DMS79 treated with DMSO at 0.1 percent for 48 hours (cell line): ENCODE results near the gene LTB4R.

Experiments
- DNase-seq: peaks from one replicate; lab custom pipeline; 2025; lab: John Stamatoyannopoulos, UW

The LTB4R gene

DNA sequence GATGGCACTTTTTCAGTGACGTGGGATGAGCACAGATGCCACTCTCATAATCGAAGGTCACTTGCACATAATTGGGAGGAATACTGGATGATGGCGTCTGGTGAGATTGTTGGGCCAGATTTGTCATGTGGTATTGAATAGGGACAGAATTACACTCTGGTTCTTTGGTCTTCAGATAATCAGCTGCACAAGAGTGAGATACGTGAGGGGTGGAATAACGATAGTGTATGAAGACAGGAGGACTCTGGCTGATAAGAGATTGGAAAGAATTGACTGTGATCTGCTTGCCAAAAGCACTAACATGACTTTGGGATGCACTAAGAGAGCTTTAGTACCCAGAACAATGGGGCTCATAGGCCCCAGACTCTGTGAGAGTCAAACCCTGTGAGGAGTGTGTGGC lies 32.9 kb upstream of the LTB4R start:
- no peak for DNase-seq

DNA sequence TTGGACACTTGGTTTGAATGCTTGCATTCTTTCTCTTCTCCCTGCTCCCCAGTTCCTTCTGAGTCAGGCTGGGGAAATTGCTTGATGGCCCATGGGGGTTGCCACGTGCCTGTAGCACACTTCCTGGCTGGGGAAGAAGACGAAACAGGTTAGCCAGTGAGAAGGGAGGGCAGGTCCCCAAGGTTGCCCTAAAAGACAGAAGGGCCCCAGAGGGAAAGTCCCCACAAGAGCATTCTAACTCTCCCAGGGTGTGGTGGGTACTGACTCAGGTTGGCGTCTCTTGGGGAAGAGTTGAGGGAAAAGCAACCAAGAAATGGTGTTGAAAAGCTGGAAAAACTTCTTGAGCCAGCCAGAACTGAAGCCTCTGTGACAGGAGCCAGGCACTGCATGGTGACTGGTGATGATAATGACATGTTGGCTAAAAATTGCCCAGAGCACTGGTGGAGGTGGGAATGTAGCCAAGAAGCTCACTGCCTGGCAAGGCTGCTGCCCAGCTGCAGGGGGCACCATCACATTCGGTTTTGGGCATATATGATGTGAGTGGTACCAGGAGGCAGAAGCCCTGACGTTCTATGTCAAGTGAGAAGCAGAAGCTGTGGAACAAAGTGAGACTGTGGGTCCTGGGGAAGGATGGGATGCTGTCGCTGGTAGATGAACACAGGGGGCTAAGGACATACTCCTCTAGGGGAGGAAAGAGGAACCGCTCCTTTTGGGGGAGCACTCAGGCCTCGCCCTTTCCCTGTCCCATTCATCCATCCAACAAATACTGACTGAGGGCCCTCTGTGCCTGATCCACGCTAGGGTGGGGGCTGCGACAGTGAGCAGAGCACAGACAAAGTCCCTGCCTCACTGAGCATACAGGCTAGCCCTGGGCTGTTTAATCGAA lies 31.8 kb upstream of the LTB4R start:
- no peak for DNase-seq

DNA sequence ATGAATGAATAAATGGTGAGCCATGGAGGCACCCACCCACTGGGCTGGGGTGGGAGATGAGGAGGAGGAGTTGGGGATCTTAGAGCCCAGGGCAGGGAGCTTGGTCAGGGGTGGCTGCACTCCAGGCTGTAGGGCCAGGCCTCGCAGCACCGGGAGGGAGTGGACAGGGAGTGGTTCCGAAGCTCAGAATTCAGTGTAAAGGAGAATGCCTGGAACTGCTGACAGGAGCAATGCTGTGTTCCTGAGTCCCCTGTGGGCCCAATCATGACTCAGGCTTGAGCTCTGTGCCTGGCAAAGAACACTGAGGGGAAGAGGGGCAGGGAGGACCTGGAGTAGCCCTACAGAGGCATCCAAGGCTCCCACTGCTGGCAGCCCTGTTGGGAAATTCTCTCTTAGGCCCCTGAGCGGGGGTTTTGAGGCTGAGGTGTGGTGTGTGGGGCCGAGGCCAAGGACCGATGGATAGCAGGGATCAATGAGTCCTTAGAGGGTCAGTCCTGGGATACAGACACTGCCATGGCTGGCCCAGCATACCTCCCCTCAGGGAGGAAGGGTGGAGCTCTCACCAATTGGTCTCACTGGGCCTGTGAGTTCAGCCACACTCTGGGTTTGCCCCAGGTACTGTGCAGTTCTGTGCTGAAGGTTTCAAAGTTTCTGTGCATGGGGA lies 30.4 kb upstream of the LTB4R start:
- DNase-seq: no peak

DNA sequence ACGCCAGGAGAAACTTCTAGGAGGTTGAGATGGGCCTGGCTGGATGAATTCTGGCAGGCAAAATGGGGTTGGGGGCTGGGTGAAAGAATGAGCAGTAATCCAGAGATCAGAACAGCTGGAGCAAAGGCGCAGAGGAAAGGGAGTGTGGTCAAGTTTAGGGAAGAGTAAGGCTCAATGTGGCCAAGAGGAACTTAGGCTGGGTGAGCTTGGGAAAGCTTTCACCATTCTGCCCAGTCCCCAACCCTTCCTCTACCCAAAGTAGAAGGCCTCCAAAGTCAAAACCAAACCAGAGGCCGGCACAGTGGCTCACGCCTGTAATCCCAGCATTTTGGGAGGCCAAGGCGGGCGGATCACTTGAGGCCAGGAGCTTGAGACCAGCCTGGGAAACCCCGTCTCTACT lies 29.7 kb upstream of the LTB4R start:
- no peak for DNase-seq

DNA sequence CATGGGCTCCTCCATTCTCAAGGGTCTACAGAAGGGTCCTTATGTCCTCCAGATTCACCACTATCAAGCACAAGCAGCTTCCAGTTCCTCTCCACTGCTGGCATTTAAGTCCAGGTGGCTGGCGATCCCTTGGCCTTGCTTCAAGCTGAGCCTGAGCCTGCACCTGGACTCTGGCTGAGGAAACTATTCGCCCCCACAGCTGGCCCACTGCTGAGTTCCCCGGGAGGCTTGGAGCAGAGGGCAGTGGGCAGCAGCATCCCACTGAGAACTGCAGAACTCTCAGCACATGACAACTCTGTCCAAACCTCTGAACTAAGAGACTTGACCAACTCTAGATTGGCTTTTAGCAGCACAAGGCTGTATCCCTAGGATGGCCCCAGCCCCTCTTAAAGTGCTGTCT lies 28.6 kb upstream of the LTB4R start:
- no peak for DNase-seq

DNA sequence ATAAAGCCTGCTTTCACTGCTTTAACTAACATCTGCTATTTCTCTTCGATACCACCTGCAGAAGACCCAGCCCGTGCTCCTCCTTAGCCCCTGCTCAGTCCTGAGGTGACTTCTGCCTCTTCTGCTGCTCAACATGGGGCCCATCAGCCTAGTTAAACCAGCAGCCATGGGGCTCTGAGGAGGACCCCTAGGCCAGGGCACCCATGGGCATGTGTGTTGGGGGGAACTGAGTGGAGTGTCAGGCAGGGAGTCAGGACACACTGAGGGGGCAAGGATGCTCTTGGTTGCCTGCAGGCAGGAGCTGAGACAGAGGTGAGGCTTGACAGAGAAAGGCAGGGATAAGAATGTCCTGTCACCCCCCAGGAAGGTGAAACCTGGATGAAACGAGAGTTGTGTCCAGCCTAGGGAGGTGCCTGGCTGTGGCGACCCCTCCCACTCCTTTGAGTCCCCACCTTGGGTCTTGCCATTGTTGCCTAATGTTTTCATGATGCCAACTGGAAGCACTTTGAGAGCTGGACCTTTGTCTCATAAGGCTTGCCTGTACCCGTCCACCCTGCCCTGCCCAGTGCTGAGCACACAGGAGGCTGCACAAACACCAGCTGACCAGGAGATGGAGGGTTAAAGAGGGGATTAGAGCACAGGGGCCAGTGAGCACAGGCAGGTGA lies 27.4 kb upstream of the LTB4R start:
- DNase-seq: no peak

DNA sequence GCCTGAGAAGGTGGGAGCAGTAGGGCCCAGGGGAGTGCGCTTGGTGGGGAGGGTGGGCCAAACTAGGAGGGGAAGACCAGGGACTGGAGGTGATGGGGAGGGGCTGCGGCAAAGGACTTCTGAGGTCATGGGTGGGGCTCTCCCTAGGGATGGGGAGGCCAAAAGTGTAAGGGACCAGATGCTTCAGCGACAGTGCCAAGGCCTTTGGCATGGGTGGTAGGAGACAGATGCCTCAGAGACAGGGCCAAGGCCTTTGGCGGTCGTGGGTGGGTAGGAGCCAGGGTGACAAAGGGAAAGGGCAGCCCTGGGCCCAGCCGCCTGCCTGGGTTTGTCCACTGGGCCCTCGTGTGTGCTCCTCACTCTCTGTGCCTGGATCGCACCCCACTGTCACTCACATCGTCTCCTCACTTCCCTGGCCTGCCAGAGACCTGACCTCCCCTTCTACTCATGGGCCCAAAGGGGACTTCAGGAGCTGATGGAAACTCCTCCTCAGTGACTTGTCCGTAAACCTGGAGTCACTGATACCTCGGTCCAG lies 26.7 kb upstream of the LTB4R start:
- no peak for DNase-seq

DNA sequence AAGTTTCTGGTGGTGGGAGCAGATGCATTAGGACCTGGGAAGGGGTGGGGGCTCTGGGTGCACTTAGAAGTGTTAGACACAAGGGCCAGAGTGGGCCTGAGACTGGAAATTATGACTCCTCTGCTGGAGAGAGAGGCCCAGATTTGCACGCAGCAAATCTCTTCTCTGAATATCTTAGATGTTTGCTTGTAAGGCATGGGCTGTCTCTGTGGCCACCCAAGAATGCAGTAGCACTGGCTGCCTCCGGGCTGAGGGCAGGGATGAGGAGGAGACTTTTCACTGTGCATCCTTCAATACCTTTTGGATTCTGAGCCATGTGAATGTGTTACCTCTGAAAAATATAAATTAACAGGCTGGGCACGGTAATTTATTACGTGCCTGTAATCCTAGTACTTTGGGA lies 26.0 kb upstream of the LTB4R start:
- no peak for DNase-seq

DNA sequence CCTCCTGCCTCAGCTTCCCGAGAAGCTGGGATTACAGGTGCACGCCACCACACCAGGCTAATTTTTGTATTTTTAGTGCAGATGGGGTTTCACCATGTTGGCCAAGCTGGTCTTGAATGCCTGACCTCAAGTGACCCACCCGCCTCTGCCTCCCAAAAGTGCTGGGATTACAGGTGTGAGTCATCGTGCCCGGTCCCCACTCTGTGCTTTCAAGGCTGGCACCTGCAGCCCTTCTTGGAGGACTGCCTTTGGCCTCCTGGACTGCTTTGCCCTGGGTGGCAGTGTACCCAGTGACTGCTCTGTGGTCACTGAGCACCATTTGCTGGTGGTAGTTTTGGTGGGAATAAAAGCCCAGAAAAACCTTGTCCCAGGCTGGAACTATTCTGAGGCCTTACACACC lies 24.3 kb upstream of the LTB4R start:
- DNase-seq: no peak

DNA sequence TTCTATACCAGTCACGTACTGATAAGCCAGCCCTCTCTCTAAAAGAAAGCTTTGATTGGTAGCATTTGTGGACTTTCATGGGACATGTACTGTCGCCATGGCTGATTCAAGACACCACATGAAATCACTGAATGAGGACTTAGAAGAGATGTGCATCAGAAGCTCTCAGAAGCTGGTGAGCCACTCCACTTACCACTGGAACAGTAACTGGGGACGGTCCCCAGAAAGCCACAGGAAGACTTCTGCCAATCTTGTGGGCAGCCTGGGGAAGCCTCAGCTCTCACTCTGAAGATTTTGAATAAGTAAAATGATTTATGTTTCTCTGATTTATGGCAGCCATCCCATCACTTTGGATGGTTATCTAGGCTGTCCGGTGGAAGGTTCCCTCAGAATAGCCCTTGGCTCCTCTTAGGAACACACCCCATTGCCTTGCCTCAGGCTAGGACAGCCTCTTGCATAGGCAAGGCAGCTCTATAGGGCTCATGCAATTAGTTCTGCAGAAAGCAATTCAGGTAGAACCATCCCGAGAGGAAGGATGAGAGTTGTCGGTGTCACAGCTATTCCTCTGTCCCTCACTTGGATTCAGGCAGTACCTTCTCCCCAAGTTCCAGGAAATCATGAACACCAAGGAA lies 21.5 kb upstream of the LTB4R start:
- no peak for DNase-seq

DNA sequence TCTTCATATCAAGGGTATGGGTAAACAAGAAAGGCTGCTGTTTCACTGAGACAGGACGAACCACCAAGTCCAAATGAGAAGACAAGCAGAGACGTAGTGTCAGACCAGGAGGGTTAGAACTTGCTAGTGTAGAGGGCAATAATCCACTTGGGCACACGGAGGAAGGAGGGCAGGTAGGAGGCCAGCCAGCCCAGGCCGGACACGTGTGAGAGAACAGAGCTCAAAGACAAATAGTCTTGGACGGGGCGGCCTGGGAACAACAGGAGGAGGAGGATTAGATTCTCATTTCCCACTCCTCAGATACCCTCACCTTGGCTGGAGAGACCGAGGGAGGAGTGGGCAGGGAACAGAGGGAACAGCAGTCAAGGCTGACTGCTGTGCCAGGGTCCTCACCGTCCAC lies 20.6 kb upstream of the LTB4R start:
- no peak for DNase-seq

DNA sequence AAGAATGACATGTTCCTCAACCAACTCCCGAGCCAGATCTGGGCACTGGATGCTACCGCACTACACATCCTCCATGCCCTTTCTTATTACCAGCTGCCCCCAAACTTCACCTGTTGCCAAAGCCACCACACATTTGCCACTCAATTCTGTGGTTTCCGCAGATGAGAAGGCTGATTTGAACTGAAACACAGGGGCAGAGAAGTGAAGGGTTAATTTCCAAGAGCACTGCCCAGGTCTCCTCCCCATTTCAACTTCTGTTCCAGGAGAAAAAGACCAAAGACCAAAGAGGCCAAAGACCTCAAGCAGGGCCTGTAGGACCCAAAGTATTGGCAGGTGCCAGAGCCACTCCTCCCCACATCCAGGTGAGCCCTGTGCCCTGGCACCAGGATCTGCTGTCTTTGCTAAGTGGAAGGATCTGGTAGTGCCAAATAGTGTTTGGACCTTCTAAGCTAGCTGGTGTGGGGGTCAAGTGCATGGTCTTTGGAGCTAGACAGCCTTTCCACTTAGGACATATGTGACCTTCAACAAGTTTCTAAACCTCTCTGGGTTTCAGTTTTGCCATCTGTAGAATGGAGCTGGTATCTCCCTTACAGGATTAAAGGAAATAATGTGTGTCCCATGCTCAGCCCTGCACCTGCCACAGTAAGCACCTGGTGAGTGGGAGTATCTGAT lies 19.7 kb upstream of the LTB4R start:
- DNase-seq: no peak

DNA sequence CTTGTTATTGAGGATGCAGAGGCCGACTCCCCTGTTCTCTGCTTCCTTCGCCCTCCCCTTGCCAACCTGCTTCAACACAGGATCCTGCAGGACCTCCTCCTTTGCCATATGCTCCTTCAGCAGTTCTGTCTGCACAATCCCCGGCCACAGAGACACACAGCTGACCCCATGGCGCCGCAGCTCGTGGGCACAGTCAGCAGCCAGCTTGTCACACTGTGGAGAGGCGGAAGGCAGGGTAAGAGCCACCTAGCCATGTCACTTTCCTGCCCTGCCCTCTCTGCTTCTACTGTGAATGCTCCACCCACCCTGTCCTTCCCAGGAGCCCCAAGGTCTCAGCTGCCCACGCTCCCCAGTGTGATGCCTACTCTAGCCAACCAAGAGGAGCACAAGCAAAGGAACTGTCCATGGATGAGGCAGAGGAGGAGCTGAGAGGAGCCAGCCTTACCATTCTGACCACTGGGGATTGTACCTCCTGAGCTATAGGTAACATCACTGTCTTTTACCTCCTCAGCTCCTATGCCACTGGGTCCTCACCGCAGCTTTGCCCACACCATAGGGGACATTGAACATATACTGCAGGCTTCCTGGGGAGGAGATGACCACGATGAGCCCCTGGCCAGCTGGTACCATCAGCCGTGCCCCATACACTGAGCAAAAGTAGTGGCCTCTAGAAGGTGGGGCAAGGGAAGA lies 19.0 kb upstream of the LTB4R start:
- no peak for DNase-seq

DNA sequence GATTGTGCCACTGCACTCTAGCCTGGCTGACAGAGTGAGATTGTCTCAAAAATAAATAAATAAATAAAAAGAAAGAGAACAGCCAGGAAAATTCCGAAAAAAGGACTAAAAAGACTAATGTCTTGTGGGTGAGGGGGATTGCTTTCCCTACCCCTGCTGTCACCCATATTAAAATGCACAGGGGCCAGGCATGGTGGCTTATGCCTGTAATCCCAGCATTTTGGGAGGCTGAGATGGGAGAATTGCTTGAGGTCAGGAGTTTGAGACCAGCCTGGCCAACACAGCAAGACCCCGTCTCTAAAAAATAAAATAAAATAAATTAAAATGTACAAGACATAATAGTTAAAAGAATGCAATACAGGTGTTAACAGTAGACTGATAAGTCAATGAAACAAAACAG lies 17.8 kb upstream of the LTB4R start:
- DNase-seq: no peak

DNA sequence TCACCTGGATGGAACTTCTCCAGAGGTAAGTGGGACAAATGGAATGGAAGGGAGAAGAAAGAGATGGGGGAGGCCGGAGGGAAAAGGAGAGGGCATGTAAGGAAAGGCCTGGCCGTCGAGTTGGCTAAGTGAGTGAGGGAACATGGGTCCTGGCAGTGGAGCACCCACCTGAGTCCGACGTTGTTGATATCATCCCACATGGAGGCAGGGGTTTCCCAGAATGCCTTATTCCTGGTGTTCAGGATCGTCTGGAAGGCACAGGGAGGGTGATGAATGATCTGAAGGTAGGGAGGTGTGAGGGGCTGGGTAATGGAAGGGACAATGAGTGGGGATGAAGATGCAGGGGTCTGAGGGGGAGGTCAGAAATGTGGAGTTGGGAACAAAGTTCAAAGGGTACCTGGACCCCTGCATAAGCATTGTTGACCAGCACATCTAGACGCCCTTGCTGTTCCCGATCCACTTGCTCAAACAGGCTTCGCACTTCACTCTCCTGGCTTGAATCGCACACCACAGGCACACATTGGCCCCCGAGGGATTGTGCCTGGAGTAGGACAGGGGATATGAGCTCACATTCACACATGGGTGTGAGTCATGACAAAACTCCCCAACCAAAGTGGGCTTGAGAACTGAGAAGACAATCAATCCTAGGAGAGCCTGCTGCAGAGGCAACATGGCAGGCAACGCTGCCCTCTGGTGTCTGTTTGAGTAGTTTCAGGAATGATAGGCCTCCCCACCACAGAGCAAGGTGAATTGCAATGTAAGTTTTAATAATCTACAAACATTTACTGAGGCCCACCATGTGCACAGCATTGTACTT lies 14.8 kb upstream of the LTB4R start:
- DNase-seq: peak; percentile 76

DNA sequence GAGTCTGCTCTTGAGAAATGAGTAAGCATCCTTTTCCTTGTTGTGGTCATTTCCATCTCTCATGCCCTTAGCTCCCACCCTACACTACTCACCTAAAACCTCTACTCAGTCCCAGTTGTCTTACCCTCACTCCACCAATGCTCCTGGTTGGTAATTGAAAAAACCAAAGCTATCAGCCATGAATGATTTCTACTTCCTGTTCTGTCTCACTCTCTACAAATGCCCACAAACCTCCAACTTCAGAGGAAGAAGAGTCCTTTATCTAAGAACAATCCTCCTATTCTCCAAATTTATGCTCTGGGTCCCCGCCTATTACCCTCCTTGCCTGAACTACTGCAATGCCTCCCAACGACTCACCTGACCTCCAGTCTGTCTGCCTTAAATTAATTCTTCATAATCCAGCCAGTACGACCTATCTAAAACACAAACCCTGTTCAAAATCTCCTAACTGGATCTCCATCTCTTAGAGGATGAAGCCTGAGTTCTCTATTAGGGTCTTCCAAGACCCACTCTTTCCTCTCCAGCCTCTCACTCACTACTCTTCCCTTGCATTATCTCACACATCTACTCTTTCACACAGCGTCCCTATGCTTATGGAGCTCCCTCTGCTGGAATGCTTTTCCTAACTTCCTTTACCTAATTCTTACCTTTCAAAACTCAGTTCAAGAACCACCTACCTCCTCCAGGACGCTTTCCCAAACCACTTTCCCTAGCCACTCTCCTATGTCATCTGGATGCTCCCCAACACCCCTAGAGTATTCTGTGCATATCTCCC lies 13.9 kb upstream of the LTB4R start:
- DNase-seq: peak; percentile 26

DNA sequence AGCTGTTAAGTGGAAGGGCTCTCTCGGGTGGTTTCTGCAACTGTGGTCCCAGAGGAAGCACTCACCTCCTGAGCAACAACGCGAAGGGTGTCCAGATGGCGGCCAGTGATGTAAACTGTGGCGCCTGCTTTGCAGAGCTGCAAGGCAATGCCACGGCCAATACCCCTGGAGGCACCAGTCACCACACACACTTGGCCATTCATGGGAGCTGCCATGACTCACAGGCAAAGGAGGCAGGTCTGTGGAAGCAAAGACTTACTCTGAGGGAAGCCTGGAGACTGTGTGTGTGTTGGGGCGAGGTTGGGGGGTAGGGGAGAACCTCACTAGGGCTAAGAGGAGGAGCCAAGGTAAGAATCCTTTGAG lies 12.4 kb upstream of the LTB4R start:
- no peak for DNase-seq

DNA sequence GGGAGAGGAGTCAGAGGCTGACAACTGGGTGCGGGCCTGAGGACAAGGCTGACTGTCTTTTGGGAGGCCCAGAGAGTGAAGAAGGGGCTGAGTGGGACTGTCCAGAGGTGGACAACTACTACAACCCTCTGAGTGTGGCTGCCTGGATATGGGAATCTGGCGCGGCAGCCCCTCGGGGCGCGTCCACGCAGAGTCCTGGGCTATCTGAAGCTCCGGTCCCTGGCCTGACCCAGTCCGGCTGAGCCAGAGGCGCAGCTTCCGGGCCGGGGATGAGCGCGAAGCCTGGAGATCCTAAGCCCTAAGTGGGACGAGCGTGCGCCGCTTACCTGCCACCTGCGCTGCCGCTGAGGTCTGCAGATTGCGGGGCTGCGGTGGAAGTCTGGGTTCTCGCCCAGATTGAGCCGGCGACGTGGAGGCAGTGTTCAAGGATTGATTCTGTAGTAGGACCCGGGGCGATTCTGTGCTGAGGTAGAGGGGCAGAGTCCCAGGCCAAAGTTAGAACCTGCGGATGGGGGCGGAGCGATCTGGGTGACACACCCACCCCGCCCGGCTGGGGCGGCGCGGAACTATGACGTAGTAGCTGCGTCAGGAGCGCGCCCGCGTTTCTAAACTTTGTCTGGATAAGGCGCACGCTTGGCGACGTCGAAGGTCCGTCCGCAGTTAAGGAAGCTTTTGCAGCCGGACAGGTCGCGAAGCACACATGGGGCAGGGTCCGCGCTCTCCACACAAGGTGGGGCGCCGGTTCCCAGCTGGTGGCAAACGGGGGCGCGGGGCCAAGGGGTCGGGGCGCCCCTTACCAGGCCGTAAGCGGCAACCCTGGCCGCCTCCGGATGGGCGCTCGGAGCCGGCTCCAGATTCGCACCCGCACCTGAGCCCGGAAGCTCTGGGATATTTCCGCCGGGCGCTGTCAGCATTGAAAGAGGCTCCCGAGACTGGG lies 11.8 kb upstream of the LTB4R start, which contains the start of the genes DHRS1 and NOP9:
DHRS1 (minus strand) TSS at position 526 of the 937 bp plus-strand sequence. CDS start 674 bp downstream, outside the sequence.
NOP9 (plus strand) TSS at position 596 of the 937 bp plus-strand sequence; CDS start at position 701, 105 bp downstream.
- DNase-seq: peak; percentile 93
